Measurements from ENCODE around the gene DEAF1.
"Not testable (repeated sequence)": the region's sequence is repeated elsewhere in the genome, so short reads cannot be mapped to it uniquely, and the experiment has no call there.

The DEAF1 gene

GRCh38 chr11:694563-695287, at the start of gene DEAF1:
Gene DEAF1 (minus strand): TSS chr11:695222. CDS start chr11:695047, 175 bp downstream.
- in situ Hi-C loops (cut with MboI; ENCODE audit: low sequenced_read_pairs), result no loop called here

- in situ Hi-C loops (cut with MboI; ENCODE audit: low sequenced_read_pairs), result no loop called here
These were observed 47.7 kb upstream of the DEAF1 start for GRCh38 chr11:742571-743201.

- in situ Hi-C loops (cut with MboI; ENCODE audit: low sequenced_read_pairs), result no loop called here
These were observed 47.1 kb upstream of the DEAF1 start for GRCh38 chr11:742156-742546.

GRCh38 chr11:737899-738298, 42.9 kb upstream of the DEAF1 start:
- in situ Hi-C loops (cut with MboI; ENCODE audit: low sequenced_read_pairs), result not testable (repeated sequence)

GRCh38 chr11:737366-737765, 42.3 kb upstream of the DEAF1 start:
- in situ Hi-C loops (cut with MboI; ENCODE audit: low sequenced_read_pairs), result no loop called here

- in situ Hi-C loops (cut with MboI; ENCODE audit: low sequenced_read_pairs), result not testable (repeated sequence)
These were observed 39.5 kb upstream of the DEAF1 start for GRCh38 chr11:734541-734940.

GRCh38 chr11:733072-733471, 38.0 kb upstream of the DEAF1 start:
- in situ Hi-C loops (cut with MboI; ENCODE audit: low sequenced_read_pairs), result no loop called here

- in situ Hi-C loops (cut with MboI; ENCODE audit: low sequenced_read_pairs), result no loop called here
These were observed 34.6 kb upstream of the DEAF1 start for GRCh38 chr11:729492-730074.

GRCh38 chr11:728901-729491, 34.0 kb upstream of the DEAF1 start:
- in situ Hi-C loops (cut with MboI; ENCODE audit: low sequenced_read_pairs), result no loop called here

- in situ Hi-C loops (cut with MboI; ENCODE audit: low sequenced_read_pairs), result no loop called here
These were observed 33.1 kb upstream of the DEAF1 start for GRCh38 chr11:727859-728748.

GRCh38 chr11:727281-727701, 32.3 kb upstream of the DEAF1 start:
- in situ Hi-C loops (cut with MboI; ENCODE audit: low sequenced_read_pairs), result no loop called here

- in situ Hi-C loops (cut with MboI; ENCODE audit: low sequenced_read_pairs), result no loop called here
These were observed 31.5 kb upstream of the DEAF1 start for GRCh38 chr11:726278-727220.

- in situ Hi-C loops (cut with MboI; ENCODE audit: low sequenced_read_pairs), result no loop called here
These were observed 30.7 kb upstream of the DEAF1 start for GRCh38 chr11:725624-726202.

GRCh38 chr11:724778-725386, 29.9 kb upstream of the DEAF1 start:
- in situ Hi-C loops (cut with MboI; ENCODE audit: low sequenced_read_pairs), result loop anchor here (25.0 kb wide), 1 partner anchor 163 kb away; the partner anchor contains the start of genes LMNTD2 and RASSF7

GRCh38 chr11:724049-724777, 29.2 kb upstream of the DEAF1 start:
- in situ Hi-C loops (cut with MboI; ENCODE audit: low sequenced_read_pairs), result loop anchor here (25.0 kb wide), 1 partner anchor 162 kb away; the partner anchor contains the start of genes LMNTD2 and RASSF7

- in situ Hi-C loops (cut with MboI; ENCODE audit: low sequenced_read_pairs), result loop anchor here (25.0 kb wide), 1 partner anchor 161 kb away; the partner anchor contains the start of genes LMNTD2 and RASSF7
These were observed 28.3 kb upstream of the DEAF1 start for GRCh38 chr11:723120-723883.

GRCh38 chr11:722346-722811, 27.4 kb upstream of the DEAF1 start:
- in situ Hi-C loops (cut with MboI; ENCODE audit: low sequenced_read_pairs), result loop anchor here (25.0 kb wide), 1 partner anchor 160 kb away; the partner anchor contains the start of genes LMNTD2 and RASSF7
